ENCODE data around the gene PPP2R2B.

Gene PPP2R2B

DNA sequence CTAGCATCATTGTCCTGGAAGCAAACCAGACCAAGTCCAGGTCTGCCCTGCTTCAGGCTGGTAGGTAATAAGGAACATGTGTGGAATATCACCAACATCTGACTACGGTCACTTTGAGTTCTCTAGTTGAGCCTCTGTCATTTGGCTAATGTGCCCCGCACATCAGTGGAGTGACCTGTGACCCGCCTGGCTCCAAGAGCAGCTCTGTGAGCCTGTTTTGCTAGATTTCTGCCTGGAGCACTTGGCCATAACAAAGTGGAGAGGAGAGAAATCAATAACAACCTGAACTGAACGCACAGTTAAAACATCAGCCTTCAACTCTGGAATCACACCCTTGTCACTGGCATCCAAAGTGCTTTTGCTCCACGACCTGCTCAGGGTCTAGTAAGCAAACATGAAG is 115.7 kb downstream of the PPP2R2B start:
- no peak overlapping the region for H3K4me3 ChIP-seq (IDR thresholded peaks at IDR 0.05; ENCODE audit: insufficient read depth, low read depth, low read length)
- H2AFZ ChIP-seq (ENCODE audit: low read depth): no peak overlapping the region
- H3K9ac ChIP-seq: no peak overlapping the region
- H3K36me3 ChIP-seq (ENCODE audit: insufficient read depth): no peaks in the 10 kb centered on the region
- no peak overlapping the region for H3K4me2 ChIP-seq
- no peak overlapping the region for H3K27ac ChIP-seq
- no peaks in the 10 kb centered on the region for H3K27me3 ChIP-seq (ENCODE audit: insufficient read depth, low read depth)
- TF ChIP-seq, protein P1, sequence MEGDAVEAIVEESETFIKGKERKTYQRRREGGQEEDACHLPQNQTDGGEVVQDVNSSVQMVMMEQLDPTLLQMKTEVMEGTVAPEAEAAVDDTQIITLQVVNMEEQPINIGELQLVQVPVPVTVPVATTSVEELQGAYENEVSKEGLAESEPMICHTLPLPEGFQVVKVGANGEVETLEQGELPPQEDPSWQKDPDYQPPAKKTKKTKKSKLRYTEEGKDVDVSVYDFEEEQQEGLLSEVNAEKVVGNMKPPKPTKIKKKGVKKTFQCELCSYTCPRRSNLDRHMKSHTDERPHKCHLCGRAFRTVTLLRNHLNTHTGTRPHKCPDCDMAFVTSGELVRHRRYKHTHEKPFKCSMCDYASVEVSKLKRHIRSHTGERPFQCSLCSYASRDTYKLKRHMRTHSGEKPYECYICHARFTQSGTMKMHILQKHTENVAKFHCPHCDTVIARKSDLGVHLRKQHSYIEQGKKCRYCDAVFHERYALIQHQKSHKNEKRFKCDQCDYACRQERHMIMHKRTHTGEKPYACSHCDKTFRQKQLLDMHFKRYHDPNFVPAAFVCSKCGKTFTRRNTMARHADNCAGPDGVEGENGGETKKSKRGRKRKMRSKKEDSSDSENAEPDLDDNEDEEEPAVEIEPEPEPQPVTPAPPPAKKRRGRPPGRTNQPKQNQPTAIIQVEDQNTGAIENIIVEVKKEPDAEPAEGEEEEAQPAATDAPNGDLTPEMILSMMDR (conservative IDR thresholded peaks at IDR 0.05; ENCODE audit: low read depth, low read length): no peak
- no peaks in the 10 kb centered on the region for H4K20me1 ChIP-seq (ENCODE audit: insufficient read depth)
- no peaks in the 10 kb centered on the region for H3K79me2 ChIP-seq (ENCODE audit: insufficient read depth, low read depth)
- H3K4me1 ChIP-seq (ENCODE audit: low read depth, poor library complexity, severe bottlenecking): no peaks in the 10 kb centered on the region

DNA sequence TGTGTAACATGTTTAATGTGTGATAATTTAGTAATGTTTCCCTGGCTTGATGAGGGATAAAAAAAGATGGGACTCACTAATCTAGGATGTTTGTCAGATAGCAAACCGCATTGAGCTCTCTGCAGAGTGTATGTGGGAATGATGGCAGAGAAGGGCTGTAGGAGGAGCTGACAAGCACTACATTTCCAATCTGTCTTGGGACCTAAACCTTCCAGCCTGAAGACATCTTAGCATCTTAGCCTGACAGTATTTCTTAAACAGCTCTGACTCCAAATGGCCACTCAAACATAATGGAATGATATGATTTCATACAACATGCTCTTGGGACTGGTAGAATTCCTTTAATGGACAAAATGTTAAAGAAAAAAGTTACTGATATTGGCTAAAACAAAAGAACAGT is 116.7 kb downstream of the PPP2R2B start:
- H4K20me1 ChIP-seq (ENCODE audit: insufficient read depth): no peaks in the 10 kb centered on the region
- no peak overlapping the region for H3K27ac ChIP-seq
- H3K36me3 ChIP-seq (ENCODE audit: insufficient read depth): no peaks in the 10 kb centered on the region
- no peak overlapping the region for H2AFZ ChIP-seq (ENCODE audit: low read depth)
- H3K79me2 ChIP-seq (ENCODE audit: insufficient read depth, low read depth): no peaks in the 10 kb centered on the region
- H3K4me3 ChIP-seq (IDR thresholded peaks at IDR 0.05; ENCODE audit: insufficient read depth, low read depth, low read length): no peak overlapping the region
- H3K4me2 ChIP-seq: no peak overlapping the region
- no peaks in the 10 kb centered on the region for H3K27me3 ChIP-seq (ENCODE audit: insufficient read depth, low read depth)
- no peak overlapping the region for H3K9ac ChIP-seq
- TF ChIP-seq, protein P1 (conservative IDR thresholded peaks at IDR 0.05; ENCODE audit: low read depth, low read length): no peak
- H3K4me1 ChIP-seq (ENCODE audit: low read depth, poor library complexity, severe bottlenecking): no peaks in the 10 kb centered on the region

DNA sequence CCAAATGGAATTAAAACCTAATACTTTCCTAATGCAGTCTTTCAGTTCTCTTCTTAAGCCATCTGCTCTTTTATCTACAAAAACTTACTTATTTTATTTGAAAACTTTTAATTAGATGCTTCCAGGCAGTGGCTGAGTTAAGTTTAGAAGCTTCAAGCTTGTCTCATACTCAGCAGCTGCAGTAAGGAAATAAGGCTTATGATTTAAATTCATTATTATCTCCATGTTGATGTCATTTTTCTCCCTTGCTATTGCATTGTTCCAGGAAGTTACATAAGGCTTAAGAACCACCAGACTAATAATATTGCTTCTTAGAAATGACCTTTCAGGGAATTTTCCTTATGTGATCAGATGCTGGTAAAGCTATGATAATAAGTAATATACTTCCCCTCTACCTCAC is 119.6 kb downstream of the PPP2R2B start:
- Histone ChIP-seq H3K4me2 (no peak overlapping the region), H3K9ac (no peak overlapping the region), H4K20me1 (ENCODE audit: insufficient read depth) (no peaks in the 10 kb centered on the region), H3K27ac (no peak overlapping the region), H3K4me3 (IDR thresholded peaks at IDR 0.05; ENCODE audit: insufficient read depth, low read depth, low read length) (no peak overlapping the region), H3K27me3 (ENCODE audit: insufficient read depth, low read depth) (no peaks in the 10 kb centered on the region), H3K36me3 (ENCODE audit: insufficient read depth) (no peaks in the 10 kb centered on the region), H3K79me2 (ENCODE audit: insufficient read depth, low read depth) (no peaks in the 10 kb centered on the region), H3K4me1 (ENCODE audit: low read depth, poor library complexity, severe bottlenecking) (no peaks in the 10 kb centered on the region), H2AFZ (ENCODE audit: low read depth) (no peak overlapping the region)
- TF ChIP-seq, protein P1 (conservative IDR thresholded peaks at IDR 0.05; ENCODE audit: low read depth, low read length): no peak

DNA sequence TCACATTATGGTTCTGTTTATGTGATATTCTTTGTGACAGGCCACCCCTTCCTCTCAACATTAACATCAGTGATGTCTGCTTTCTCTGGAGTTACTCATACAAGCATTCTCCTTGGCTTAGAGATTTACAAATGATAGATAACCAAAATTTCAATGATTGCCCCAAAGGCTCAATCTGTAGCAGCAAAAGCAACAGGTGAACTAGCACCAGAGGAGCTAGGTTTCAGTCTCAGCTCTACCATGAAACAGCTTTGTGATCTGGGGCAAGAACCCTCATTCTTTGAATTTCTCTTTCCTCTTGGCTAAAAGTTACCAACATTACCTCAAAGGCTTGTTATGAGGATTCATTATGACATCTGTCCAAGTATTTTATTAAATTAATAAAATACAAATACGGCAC is 120.5 kb downstream of the PPP2R2B start:
- H3K79me2 ChIP-seq (ENCODE audit: insufficient read depth, low read depth): no peaks in the 10 kb centered on the region
- no peaks in the 10 kb centered on the region for H4K20me1 ChIP-seq (ENCODE audit: insufficient read depth)
- H3K4me1 ChIP-seq (ENCODE audit: low read depth, poor library complexity, severe bottlenecking): peaks cover 8% of the 10 kb centered on the region
- no peak overlapping the region for H3K4me2 ChIP-seq
- no peak overlapping the region for H3K9ac ChIP-seq
- no peak overlapping the region for H3K27ac ChIP-seq
- no peaks in the 10 kb centered on the region for H3K27me3 ChIP-seq (ENCODE audit: insufficient read depth, low read depth)
- H2AFZ ChIP-seq (ENCODE audit: low read depth): no peak overlapping the region
- no peaks in the 10 kb centered on the region for H3K36me3 ChIP-seq (ENCODE audit: insufficient read depth)
- TF ChIP-seq, protein P1 (conservative IDR thresholded peaks at IDR 0.05; ENCODE audit: low read depth, low read length): no peak
- no peak overlapping the region for H3K4me3 ChIP-seq (IDR thresholded peaks at IDR 0.05; ENCODE audit: insufficient read depth, low read depth, low read length)
